DMS153 (cell line): Measurements from ENCODE around the gene PRSS16.

ENCODE experiments used
- DNase-seq: peaks from one replicate; lab custom pipeline; 2025; lab: John Stamatoyannopoulos, UW

The PRSS16 gene

GRCh38 chr6:27287751-27288135, 40.2 kb downstream of the PRSS16 start:
- DNase-seq, result no peak

DNA sequence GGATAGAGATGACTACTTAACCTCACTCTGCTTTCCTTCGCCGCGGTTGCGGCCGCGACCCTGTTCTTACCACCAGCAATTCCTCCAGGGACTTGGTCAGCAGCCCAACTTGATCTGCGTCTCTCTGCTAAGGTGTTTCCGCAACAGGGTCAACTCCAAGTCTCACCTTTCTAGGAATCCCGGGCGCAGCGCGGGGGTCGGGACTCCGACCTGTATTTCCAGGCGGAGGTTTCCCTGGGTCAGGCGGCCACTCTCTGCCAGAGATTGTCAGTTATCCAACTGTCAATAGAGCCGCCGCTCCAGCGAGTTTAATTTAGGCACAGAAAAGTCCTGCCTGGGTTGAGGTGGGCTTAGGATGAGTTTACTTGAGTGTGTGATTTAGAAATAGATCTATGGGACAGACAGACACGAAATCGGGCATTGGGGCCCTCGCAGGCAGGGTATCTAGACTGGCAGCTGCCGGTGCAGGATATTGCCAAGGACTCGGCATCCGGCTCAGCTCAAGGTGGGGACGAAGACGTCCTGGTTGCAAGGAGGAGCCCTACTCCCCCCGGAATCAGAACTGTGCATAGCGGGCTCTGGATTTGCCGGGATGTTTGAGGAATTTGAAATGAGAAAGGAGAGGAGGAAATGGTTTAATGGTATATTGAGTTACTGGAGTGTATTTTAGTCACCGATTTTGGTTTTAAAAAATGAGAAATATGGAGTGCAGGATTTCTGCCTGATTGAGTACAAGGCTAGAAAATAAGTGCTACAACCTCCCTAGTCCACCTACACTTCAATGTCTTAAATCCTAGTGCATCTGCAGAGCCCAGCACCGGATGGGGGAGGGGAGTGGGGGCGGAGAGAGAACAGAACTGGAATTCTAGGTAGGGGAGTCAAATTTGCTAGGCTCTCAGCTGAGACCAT, 40.9 kb downstream of the PRSS16 start:
- no peak for DNase-seq

GRCh38 chr6:27290065-27290849, 42.8 kb downstream of the PRSS16 start:
- DNase-seq, result no peak

DNA sequence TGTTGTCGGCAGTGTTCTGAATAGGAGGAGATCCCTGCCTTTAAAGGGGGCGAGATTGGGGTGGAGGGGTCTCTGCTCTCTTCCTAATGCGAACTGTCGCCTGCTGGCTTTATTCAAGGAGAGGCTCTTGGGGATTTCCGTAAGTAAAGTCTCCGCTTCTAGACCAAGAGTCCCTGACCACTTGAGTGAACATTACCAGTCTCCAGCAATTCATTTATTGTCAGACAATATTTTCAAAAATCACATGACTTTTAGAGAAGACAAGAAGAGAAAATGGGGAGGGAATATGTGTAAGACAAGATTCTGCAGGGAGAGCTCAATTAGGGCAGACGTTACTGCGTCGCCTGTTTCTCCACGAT, 43.3 kb downstream of the PRSS16 start:
- DNase-seq, result no peak

- DNase-seq, result no peak
These were observed 46.1 kb downstream of the PRSS16 start for GRCh38 chr6:27293436-27294098.

DNA sequence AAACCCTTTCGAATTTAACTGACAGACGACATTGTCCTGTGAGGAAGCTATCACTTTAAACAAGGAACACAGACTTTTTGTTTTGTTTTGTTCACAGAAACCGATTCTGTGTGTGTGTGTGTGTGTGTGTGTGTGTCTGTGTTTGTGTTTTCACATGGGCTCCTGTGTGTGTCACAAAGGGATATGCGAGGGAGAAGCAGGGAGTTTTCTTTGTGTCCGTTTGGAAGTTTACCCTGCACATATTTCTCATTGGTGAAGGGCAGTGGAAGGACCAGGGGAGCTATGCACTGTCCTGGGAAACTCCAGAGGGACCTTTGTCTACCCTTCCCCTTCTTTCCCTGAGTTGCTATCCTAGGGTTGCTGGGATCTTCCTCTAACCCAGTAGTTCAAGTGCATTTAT, 46.9 kb downstream of the PRSS16 start:
- DNase-seq, result no peak

GRCh38 chr6:27295301-27296079, 48.0 kb downstream of the PRSS16 start:
- DNase-seq, result peak; percentile 56

- DNase-seq, result no peak
These were observed 48.7 kb downstream of the PRSS16 start for GRCh38 chr6:27296106-27296783.

DNA sequence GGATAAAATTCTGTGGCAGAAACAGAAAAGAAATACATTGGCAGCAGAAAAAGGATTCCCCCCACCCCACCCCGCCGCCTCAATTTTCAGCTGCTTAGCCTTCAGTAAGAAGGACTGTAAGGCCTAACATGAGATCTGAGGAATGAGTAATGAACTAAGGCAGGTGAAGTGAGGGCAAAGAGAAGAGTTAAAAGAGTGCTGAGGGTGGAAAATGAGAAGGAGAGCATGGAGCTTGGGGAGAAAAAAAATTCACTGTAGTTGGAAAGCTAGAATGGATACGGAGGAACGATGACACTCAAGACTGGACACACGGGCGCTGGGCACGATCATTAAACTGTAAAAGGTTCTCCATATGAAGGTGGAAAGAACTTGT, 50.0 kb downstream of the PRSS16 start:
- DNase-seq, result no peak

DNA sequence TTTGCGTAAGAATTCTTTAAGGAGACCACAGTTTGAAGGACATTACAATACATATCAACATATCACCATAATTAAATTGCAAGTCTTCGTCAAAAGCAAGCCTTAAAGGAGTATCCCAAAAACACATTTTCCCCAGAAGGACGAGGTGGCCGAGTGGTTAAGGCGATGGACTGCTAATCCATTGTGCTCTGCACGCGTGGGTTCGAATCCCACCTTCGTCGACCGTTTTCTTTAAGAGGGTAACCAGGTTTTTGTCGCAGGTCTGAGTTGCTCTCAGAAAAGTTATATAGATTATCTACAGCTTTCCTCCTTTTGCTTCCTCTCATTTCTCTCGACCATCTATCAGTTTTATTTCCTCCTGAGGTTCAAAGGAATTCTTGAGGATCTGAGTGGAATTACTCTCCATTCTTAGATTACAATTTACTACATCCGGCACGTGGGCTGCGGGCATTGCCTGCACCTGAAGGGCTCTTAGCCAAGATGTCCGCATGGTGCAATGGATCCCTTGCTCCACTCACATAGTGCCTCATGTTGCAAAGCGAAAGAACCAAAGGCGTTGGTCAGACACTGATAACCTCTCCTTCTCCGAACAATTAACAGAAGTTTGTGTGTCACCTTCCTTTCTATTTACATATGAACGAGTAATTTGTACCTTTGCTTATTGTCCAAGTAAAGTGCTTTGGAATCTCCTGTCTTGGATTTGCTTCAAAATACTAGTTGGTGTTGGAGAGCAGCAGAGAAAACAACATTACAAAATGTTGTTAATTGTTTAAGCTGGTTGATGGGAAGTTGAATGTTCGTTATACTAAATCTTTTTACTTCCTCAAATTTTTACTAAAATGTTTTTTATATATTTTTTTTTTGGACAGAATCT, 50.6 kb downstream of the PRSS16 start:
- DNase-seq, result no peak

- DNase-seq, result no peak
These were observed 56.2 kb downstream of the PRSS16 start for GRCh38 chr6:27303613-27304272.
